BE2C (cell line): ENCODE results near the gene ADD3.

Experiments used
- DNase-seq: peaks from one replicate; pipeline ENCODE4 v3.0.0-alpha.2; 2020
- H3K27me3 ChIP-seq: fragments of 250-450 bp; sonication (Bioruptor Pico); 2 replicates; pipeline ENCODE4 v1.5.1; 2020; ENCODE audit warnings: mild to moderate bottlenecking
- H3K36me3 ChIP-seq: fragments of 250-450 bp; sonication (Bioruptor Pico); 2 replicates; pipeline ENCODE4 v1.5.1; 2020; ENCODE audit warnings: mild to moderate bottlenecking
- H3K4me1 ChIP-seq: fragments of 250-450 bp; sonication (Bioruptor Pico); 2 replicates; pipeline ENCODE4 v1.5.1; 2020
- H3K4me3 ChIP-seq: 2 replicates; pipeline ENCODE4 v1.5.1; 2011; ENCODE audit warnings: low read depth, low read length
- H3K9me3 ChIP-seq: fragments of 250-450 bp; sonication (Bioruptor Pico); 2 replicates; pipeline ENCODE4 v1.5.1; 2020
- CTCF ChIP-seq: IDR thresholded peaks from 2 replicates; pipeline ENCODE4 v1.5.1; 2012; ENCODE audit warnings: mild to moderate bottlenecking, low read depth, low read length

The ADD3 gene

GRCh38 chr10:110033701-110034235 is 26.0 kb downstream of the ADD3 start:
- Histone ChIP-seq H3K27me3 (no peaks in the 10 kb centered on the region), H3K9me3 (no peaks in the 10 kb centered on the region), H3K4me1 (peaks cover 14% of the 10 kb centered on the region), H3K36me3 (no peaks in the 10 kb centered on the region; the same call in 1 of the 2 replicates), H3K4me3 (no peak overlapping the region)
- no peak for DNase-seq
- no peak for TF ChIP-seq CTCF

GRCh38 chr10:110034596-110034995 is 26.8 kb downstream of the ADD3 start:
- H3K27me3 ChIP-seq: no peaks in the 10 kb centered on the region
- peaks cover 14% of the 10 kb centered on the region for H3K4me1 ChIP-seq
- DNase-seq: no peak
- H3K36me3 ChIP-seq: no peaks in the 10 kb centered on the region; the same call in 1 of the 2 replicates
- H3K4me3 ChIP-seq: no peak overlapping the region
- no peaks in the 10 kb centered on the region for H3K9me3 ChIP-seq
- TF ChIP-seq CTCF: no peak

- H3K4me1 ChIP-seq: peaks cover 14% of the 10 kb centered on the region
- H3K36me3 ChIP-seq: no peaks in the 10 kb centered on the region; the same call in 1 of the 2 replicates
- H3K4me3 ChIP-seq: no peak overlapping the region
- no peak for DNase-seq
- no peaks in the 10 kb centered on the region for H3K9me3 ChIP-seq
- peak; percentile 20 for TF ChIP-seq CTCF
- H3K27me3 ChIP-seq: no peaks in the 10 kb centered on the region
These were observed 27.5 kb downstream of the ADD3 start for GRCh38 chr10:110035070-110035921.

- no peak for DNase-seq
- no peaks in the 10 kb centered on the region for H3K27me3 ChIP-seq
- no peaks in the 10 kb centered on the region; the same call in 1 of the 2 replicates for H3K36me3 ChIP-seq
- no peaks in the 10 kb centered on the region for H3K9me3 ChIP-seq
- H3K4me1 ChIP-seq: peaks cover 14% of the 10 kb centered on the region
- no peak overlapping the region for H3K4me3 ChIP-seq
- TF ChIP-seq CTCF: no peak
These were observed 28.9 kb downstream of the ADD3 start for GRCh38 chr10:110036640-110037039.

- DNase-seq: no peak
- TF ChIP-seq CTCF: no peak
- no peaks in the 10 kb centered on the region; the same call in 1 of the 2 replicates for H3K4me1 ChIP-seq
- no peak overlapping the region for H3K4me3 ChIP-seq
- H3K9me3 ChIP-seq: no peaks in the 10 kb centered on the region
- H3K27me3 ChIP-seq: no peaks in the 10 kb centered on the region
- H3K36me3 ChIP-seq: no peaks in the 10 kb centered on the region; the same call in 1 of the 2 replicates
These were observed 31.5 kb downstream of the ADD3 start for GRCh38 chr10:110039254-110039653.

- no peak for DNase-seq
- H3K27me3 ChIP-seq: no peaks in the 10 kb centered on the region
These were observed 32.3 kb downstream of the ADD3 start for GRCh38 chr10:110040108-110040507.

More at GRCh38 chr10:110040108-110040507, 32.3 kb downstream of the ADD3 start:
- no peak for TF ChIP-seq CTCF
- H3K36me3 ChIP-seq: no peaks in the 10 kb centered on the region; the same call in 1 of the 2 replicates
- no peak overlapping the region for H3K4me3 ChIP-seq
- no peaks in the 10 kb centered on the region for H3K9me3 ChIP-seq
- H3K4me1 ChIP-seq: no peaks in the 10 kb centered on the region; the same call in 1 of the 2 replicates
